ENCODE data around the gene HS1BP3.

GRCh38 chr2:20622296-20622686 is 28.6 kb downstream of the HS1BP3 start:
- TF ChIP-seq POLR2A (IDR thresholded peaks at IDR 0.05; ENCODE audit: extremely low read depth, insufficient read length) (no peak), CTCF (IDR thresholded peaks at IDR 0.05; ENCODE audit: low read depth, low read length) (no peak), MYC (IDR thresholded peaks at IDR 0.05; ENCODE audit: low read depth, low read length) (no peak)

Data from NB4 (cell line).